Natural killer cell (primary cell): ENCODE measurements around the gene LRRC26. TPM values are rescaled to one million over a fixed set of nuclear protein-coding genes. Genes with fewer than 3 reads are reported as not detected.

ENCODE experiments used
- ATAC-seq, 3 donors: fragments of 150-1000 bp in 2 of 3; fragments of 200-7000 bp in 1 of 3; cut with Tn5 transposase; 1 replicate in 1 of 3; 2 replicates in 2 of 3; pipeline ENCODE4 v1.10.0; 2021; ENCODE audit warnings: mild to moderate bottlenecking in 2 of 3, moderate library complexity in 2 of 3
- DNase-seq, 2 donors: peaks; one replicate each; pipeline versions ENCODE4 v3.0.0 to v3.0.0-alpha.2; 2013 to 2021; ENCODE audit warnings: mixed read lengths in 1 of 2
- H3K27ac ChIP-seq: one replicate; pipeline ENCODE4 v1.5.1; 2013; ENCODE audit warnings: mild to moderate bottlenecking, low read length
- H3K27me3 ChIP-seq: one replicate; pipeline ENCODE4 v1.6.1; 2013; ENCODE audit warnings: low read length; ENCODE audit not compliant: control insufficient read depth, insufficient read depth
- H3K36me3 ChIP-seq: one replicate; pipeline ENCODE4 v1.6.1; 2013; ENCODE audit warnings: low read length; ENCODE audit not compliant: control insufficient read depth, insufficient read depth
- H3K4me1 ChIP-seq: one replicate; pipeline ENCODE4 v1.6.1; 2013; ENCODE audit warnings: low read length; ENCODE audit not compliant: control insufficient read depth, insufficient read depth
- H3K4me3 ChIP-seq: one replicate; pipeline ENCODE4 v1.5.1; 2013; ENCODE audit warnings: low read length
- H3K9me3 ChIP-seq: one replicate; pipeline ENCODE4 v1.6.1; 2013; ENCODE audit warnings: low read length; ENCODE audit not compliant: control insufficient read depth, insufficient read depth
- H3K27ac Mint-ChIP-seq, 2 donors: one replicate each; pipeline ENCODE4 v1.8.0; 2022; ENCODE audit warnings: mild to moderate bottlenecking in 2 of 2, mixed read lengths in 2 of 2, moderate library complexity in 1 of 2
- H3K27me3 Mint-ChIP-seq, 2 donors: one replicate each; pipeline ENCODE4 v1.8.0; 2022; ENCODE audit warnings: low read depth in 2 of 2, mixed read lengths in 2 of 2
- H3K36me3 Mint-ChIP-seq: one replicate; pipeline ENCODE4 v1.8.0; 2022; ENCODE audit warnings: mixed read lengths
- H3K4me1 Mint-ChIP-seq, 2 donors: one replicate each; pipeline ENCODE4 v1.8.0; 2022; ENCODE audit warnings: mixed read lengths in 2 of 2
- H3K4me3 Mint-ChIP-seq: one replicate; pipeline ENCODE4 v1.8.0; 2022; ENCODE audit warnings: mild to moderate bottlenecking, moderate library complexity, mixed read lengths
- H3K9me3 Mint-ChIP-seq, 2 donors: one replicate each; pipeline ENCODE4 v1.8.0; 2022; ENCODE audit warnings: mixed read lengths in 2 of 2
- CTCF ChIP-seq: fragments of 200-600 bp; IDR thresholded peaks from one replicate; pipeline ENCODE4 v1.8.0; 2022; ENCODE audit warnings: antibody characterized with exemption
- WGBS: methylation state at CpG from one replicate; pipeline ENCODE4 v1.1.7; 2013; ENCODE audit warnings: missing lambda C conversion rate; ENCODE audit not compliant: insufficient coverage; 5-methylcytosine and 5-hydroxymethylcytosine counted together
- intact Hi-C: fragments of 100-400 bp; cut with micrococcal nuclease; formaldehyde crosslinking; loops from one replicate; pipeline ENCODE4 v1.14.2; 2022
- total RNA-seq, 4 donors: library from RNA; stranded (reverse); fragments of 120-200 nt in 1 of 4; gene quantifications; one replicate each; pipeline versions ENCODE4 v1.2.3 to v1.2.4, GENCODE V29; 2013 to 2022

Gene LRRC26
- total RNA-seq, 3 donors from 2014 or later (not counting 1 experiment from before 2014, with no cell fraction given) = not detected

DNA sequence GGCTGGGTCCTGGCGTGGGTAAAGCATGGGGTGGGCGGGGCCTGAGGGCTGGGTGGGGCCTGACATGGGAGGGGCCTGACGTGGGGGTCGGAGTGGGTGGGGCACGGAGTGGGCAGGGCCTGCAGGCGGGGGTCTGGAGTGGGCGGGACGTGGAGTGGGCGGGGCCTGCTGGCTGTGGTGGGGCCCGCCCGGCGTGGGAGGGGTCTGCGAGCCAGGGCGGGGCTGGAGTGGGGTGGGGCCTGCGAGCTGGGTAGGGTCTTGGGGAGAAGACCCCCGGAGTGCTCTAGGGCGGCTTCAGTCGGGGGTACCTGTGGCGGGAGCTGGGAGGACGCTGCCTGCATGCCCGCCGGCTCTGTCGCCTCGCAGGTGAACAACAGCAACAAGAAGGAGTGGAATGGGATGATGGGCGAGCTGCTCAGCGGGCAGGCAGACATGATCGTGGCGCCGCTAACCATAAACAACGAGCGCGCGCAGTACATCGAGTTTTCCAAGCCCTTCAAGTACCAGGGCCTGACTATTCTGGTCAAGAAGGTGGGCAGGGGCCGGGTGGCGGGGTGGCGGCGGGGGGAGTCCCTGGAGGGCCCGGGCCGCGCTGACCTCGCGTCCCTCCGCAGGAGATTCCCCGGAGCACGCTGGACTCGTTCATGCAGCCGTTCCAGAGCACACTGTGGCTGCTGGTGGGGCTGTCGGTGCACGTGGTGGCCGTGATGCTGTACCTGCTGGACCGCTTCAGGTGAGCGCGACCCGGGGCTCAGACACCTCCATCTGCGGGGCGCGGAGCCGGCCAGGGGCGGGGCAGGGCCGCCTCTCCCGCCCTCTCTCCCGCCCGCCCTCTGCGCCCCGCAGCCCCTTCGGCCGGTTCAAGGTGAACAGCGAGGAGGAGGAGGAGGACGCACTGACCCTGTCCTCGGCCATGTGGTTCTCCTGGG, 8.0 kb downstream of the LRRC26 start:
- Mint-ChIP-seq H3K27me3 (peaks cover 31 to 52% of the 10 kb centered on the region in 2 donors), H3K9me3 (no peaks in the 10 kb centered on the region), H3K27ac (no peak overlapping the region), H3K36me3 (no peaks in the 10 kb centered on the region), H3K4me3 (no peak overlapping the region), H3K4me1 (peaks cover 0 to 5% of the 10 kb centered on the region in 2 donors)
- Histone ChIP-seq H3K27me3 (peaks cover 64% of the 10 kb centered on the region), H3K27ac (no peak overlapping the region), H3K4me3 (no peak overlapping the region), H3K36me3 (no peaks in the 10 kb centered on the region), H3K4me1 (peaks cover 37% of the 10 kb centered on the region), H3K9me3 (no peaks in the 10 kb centered on the region)
- no peak for DNase-seq
- no peak for ATAC-seq
- TF ChIP-seq CTCF = no peak
- intact Hi-C loops = no loop called here
- 15% methylated on average over 69 of the region's 71 CpGs for WGBS

GRCh38 chr9:137160716-137161557, 8.9 kb downstream of the LRRC26 start:
- H3K4me3 Mint-ChIP-seq = no peak overlapping the region
- no peak overlapping the region for H3K27ac ChIP-seq
- intact Hi-C loops = no loop called here
- no peaks in the 10 kb centered on the region for H3K36me3 Mint-ChIP-seq
- no peaks in the 10 kb centered on the region for H3K36me3 ChIP-seq
- H3K4me1 Mint-ChIP-seq = peaks cover 0 to 5% of the 10 kb centered on the region in 2 donors
- WGBS = 44% methylated on average over 56 of the region's 56 CpGs
- ATAC-seq (no peak), DNase-seq (no peak)
- H3K27me3 ChIP-seq = peaks cover 55% of the 10 kb centered on the region
- no peak for TF ChIP-seq CTCF
- no peak overlapping the region for H3K27ac Mint-ChIP-seq
- H3K4me1 ChIP-seq = peaks cover 44% of the 10 kb centered on the region
- no peaks in the 10 kb centered on the region for H3K9me3 ChIP-seq
- H3K27me3 Mint-ChIP-seq = peaks cover 31 to 45% of the 10 kb centered on the region in 2 donors
- H3K9me3 Mint-ChIP-seq = no peaks in the 10 kb centered on the region
- H3K4me3 ChIP-seq = no peak overlapping the region

DNA sequence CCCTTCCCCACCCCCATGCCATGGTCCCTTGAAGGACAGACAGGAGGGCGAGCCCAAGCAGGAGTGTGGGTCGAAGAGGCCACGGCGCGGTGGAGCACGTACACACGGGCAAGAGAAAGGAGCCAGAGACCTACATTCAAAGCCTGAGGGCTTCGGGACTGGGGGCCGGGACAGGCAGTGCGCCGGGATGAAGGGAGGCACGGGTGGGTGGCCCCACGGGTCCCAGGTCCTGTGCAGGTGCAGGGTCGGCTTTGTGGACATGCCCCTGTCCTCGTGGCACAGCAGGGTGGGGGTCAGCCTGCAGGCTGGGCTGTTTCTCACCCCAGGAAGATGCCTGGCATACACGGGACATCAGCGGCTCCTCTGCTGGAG, 9.8 kb downstream of the LRRC26 start:
- Mint-ChIP-seq H3K36me3 (no peaks in the 10 kb centered on the region), H3K4me1 (peaks cover 0 to 5% of the 10 kb centered on the region in 2 donors), H3K27ac (no peak overlapping the region), H3K27me3 (peaks cover 31 to 37% of the 10 kb centered on the region in 2 donors), H3K9me3 (no peaks in the 10 kb centered on the region), H3K4me3 (no peak overlapping the region)
- H3K4me1 ChIP-seq = peaks cover 44% of the 10 kb centered on the region
- WGBS = 69% methylated on average over 17 of the region's 17 CpGs
- no peak for TF ChIP-seq CTCF
- no peak overlapping the region for H3K27ac ChIP-seq
- H3K27me3 ChIP-seq = peaks cover 50% of the 10 kb centered on the region
- intact Hi-C loops = no loop called here
- H3K9me3 ChIP-seq = no peaks in the 10 kb centered on the region
- no peaks in the 10 kb centered on the region for H3K36me3 ChIP-seq
- H3K4me3 ChIP-seq = no peak overlapping the region
- ATAC-seq (no peak), DNase-seq (no peak)
